ENCODE results near the gene HORMAD1. TPM values are rescaled to one million over a fixed set of nuclear protein-coding genes. Genes with fewer than 3 reads are reported as not detected.

Gene HORMAD1, protein sequence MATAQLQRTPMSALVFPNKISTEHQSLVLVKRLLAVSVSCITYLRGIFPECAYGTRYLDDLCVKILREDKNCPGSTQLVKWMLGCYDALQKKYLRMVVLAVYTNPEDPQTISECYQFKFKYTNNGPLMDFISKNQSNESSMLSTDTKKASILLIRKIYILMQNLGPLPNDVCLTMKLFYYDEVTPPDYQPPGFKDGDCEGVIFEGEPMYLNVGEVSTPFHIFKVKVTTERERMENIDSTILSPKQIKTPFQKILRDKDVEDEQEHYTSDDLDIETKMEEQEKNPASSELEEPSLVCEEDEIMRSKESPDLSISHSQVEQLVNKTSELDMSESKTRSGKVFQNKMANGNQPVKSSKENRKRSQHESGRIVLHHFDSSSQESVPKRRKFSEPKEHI
- total RNA-seq (2014; rRNA removed; shearing (Covaris generic)) (not detected in 2 replicates), polyA plus RNA-seq (2016; fragmentation: Nextera tagmentation; extraction: Ambion mirVana) (not detected in 2 replicates)
- long read RNA-seq, result 0 reads

DNA sequence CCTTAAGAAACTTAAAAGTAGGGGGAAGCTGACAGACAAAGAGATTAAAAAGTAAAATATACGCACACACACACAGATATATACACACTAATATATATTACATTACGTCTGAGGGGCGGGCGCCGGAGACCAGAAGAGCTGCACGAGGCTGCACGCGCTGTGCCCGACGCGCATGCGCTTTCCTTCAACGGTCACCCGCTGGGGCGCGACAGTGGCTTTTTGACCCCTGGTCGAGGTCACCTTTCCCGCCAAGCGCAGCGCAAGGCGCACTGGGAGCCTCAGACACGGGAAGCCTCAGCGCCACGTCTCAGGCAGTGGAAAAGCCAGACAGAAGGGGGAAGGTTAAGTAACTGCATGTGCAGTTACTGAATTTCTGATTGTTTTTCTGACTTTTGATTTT, at the start of gene HORMAD1:
HORMAD1 (minus strand) TSS at position 193 of the 400 bp plus-strand sequence. CDS start 1,390 bp downstream, outside the sequence.
- H3K4me3 ChIP-seq, result no peak within 1 kb of the TSS
- H2AFZ ChIP-seq, result peak within 1 kb of the TSS; percentile 74
- Mint-ChIP-seq H3K27ac (no peak within 1 kb of the TSS), H3K36me3 (ENCODE audit: low read depth) (no peaks in the 10 kb centered on the region), H3K27me3 (ENCODE audit: insufficient read depth, low read depth, poor library complexity) (no peaks in the 10 kb centered on the region), H3K4me1 (no peaks in the 10 kb centered on the region), H3K4me3 (no peak within 1 kb of the TSS), H3K9me3 (no peaks in the 10 kb centered on the region)
- no peaks in the 10 kb centered on the region for H3K79me2 ChIP-seq (replicated peaks; ENCODE audit: insufficient read depth)
- H3K27me3 ChIP-seq (ENCODE audit: insufficient read depth), result no peaks in the 10 kb centered on the region
- no peaks in the 10 kb centered on the region for H3K9me2 ChIP-seq (ENCODE audit: insufficient read depth)
- H3K4me2 ChIP-seq, result no peak within 1 kb of the TSS
- DNase-seq (ENCODE audit: low spot score), result no peak
- H3K27ac ChIP-seq (ENCODE audit: low read depth), result no peak within 1 kb of the TSS
- TF ChIP-seq STAT1 (IDR thresholded peaks at IDR 0.05; ENCODE audit: unreplicated experiment), result no peak
- TF ChIP-seq, protein P1, sequence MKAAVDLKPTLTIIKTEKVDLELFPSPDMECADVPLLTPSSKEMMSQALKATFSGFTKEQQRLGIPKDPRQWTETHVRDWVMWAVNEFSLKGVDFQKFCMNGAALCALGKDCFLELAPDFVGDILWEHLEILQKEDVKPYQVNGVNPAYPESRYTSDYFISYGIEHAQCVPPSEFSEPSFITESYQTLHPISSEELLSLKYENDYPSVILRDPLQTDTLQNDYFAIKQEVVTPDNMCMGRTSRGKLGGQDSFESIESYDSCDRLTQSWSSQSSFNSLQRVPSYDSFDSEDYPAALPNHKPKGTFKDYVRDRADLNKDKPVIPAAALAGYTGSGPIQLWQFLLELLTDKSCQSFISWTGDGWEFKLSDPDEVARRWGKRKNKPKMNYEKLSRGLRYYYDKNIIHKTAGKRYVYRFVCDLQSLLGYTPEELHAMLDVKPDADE (IDR thresholded peaks at IDR 0.05), result no peak
- no peak for TF ChIP-seq NANOG (IDR thresholded peaks at IDR 0.05; ENCODE audit: borderline replicate concordance)
- no peak for TF ChIP-seq CREB1 (CRISPR knock-in tag; IDR thresholded peaks at IDR 0.05; ENCODE audit: low read depth)
- TF ChIP-seq, protein P2, sequence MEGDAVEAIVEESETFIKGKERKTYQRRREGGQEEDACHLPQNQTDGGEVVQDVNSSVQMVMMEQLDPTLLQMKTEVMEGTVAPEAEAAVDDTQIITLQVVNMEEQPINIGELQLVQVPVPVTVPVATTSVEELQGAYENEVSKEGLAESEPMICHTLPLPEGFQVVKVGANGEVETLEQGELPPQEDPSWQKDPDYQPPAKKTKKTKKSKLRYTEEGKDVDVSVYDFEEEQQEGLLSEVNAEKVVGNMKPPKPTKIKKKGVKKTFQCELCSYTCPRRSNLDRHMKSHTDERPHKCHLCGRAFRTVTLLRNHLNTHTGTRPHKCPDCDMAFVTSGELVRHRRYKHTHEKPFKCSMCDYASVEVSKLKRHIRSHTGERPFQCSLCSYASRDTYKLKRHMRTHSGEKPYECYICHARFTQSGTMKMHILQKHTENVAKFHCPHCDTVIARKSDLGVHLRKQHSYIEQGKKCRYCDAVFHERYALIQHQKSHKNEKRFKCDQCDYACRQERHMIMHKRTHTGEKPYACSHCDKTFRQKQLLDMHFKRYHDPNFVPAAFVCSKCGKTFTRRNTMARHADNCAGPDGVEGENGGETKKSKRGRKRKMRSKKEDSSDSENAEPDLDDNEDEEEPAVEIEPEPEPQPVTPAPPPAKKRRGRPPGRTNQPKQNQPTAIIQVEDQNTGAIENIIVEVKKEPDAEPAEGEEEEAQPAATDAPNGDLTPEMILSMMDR (conservative IDR thresholded peaks at IDR 0.05; ENCODE audit: low read depth in 2 of 2), result no peak
- TF ChIP-seq EZH2 (IDR thresholded peaks at IDR 0.05; ENCODE audit: low read depth, unreplicated experiment), result no peak
- TF ChIP-seq, protein P3, sequence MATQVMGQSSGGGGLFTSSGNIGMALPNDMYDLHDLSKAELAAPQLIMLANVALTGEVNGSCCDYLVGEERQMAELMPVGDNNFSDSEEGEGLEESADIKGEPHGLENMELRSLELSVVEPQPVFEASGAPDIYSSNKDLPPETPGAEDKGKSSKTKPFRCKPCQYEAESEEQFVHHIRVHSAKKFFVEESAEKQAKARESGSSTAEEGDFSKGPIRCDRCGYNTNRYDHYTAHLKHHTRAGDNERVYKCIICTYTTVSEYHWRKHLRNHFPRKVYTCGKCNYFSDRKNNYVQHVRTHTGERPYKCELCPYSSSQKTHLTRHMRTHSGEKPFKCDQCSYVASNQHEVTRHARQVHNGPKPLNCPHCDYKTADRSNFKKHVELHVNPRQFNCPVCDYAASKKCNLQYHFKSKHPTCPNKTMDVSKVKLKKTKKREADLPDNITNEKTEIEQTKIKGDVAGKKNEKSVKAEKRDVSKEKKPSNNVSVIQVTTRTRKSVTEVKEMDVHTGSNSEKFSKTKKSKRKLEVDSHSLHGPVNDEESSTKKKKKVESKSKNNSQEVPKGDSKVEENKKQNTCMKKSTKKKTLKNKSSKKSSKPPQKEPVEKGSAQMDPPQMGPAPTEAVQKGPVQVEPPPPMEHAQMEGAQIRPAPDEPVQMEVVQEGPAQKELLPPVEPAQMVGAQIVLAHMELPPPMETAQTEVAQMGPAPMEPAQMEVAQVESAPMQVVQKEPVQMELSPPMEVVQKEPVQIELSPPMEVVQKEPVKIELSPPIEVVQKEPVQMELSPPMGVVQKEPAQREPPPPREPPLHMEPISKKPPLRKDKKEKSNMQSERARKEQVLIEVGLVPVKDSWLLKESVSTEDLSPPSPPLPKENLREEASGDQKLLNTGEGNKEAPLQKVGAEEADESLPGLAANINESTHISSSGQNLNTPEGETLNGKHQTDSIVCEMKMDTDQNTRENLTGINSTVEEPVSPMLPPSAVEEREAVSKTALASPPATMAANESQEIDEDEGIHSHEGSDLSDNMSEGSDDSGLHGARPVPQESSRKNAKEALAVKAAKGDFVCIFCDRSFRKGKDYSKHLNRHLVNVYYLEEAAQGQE (IDR thresholded peaks at IDR 0.05; ENCODE audit: unreplicated experiment), result no peak
- TF ChIP-seq, protein P4, sequence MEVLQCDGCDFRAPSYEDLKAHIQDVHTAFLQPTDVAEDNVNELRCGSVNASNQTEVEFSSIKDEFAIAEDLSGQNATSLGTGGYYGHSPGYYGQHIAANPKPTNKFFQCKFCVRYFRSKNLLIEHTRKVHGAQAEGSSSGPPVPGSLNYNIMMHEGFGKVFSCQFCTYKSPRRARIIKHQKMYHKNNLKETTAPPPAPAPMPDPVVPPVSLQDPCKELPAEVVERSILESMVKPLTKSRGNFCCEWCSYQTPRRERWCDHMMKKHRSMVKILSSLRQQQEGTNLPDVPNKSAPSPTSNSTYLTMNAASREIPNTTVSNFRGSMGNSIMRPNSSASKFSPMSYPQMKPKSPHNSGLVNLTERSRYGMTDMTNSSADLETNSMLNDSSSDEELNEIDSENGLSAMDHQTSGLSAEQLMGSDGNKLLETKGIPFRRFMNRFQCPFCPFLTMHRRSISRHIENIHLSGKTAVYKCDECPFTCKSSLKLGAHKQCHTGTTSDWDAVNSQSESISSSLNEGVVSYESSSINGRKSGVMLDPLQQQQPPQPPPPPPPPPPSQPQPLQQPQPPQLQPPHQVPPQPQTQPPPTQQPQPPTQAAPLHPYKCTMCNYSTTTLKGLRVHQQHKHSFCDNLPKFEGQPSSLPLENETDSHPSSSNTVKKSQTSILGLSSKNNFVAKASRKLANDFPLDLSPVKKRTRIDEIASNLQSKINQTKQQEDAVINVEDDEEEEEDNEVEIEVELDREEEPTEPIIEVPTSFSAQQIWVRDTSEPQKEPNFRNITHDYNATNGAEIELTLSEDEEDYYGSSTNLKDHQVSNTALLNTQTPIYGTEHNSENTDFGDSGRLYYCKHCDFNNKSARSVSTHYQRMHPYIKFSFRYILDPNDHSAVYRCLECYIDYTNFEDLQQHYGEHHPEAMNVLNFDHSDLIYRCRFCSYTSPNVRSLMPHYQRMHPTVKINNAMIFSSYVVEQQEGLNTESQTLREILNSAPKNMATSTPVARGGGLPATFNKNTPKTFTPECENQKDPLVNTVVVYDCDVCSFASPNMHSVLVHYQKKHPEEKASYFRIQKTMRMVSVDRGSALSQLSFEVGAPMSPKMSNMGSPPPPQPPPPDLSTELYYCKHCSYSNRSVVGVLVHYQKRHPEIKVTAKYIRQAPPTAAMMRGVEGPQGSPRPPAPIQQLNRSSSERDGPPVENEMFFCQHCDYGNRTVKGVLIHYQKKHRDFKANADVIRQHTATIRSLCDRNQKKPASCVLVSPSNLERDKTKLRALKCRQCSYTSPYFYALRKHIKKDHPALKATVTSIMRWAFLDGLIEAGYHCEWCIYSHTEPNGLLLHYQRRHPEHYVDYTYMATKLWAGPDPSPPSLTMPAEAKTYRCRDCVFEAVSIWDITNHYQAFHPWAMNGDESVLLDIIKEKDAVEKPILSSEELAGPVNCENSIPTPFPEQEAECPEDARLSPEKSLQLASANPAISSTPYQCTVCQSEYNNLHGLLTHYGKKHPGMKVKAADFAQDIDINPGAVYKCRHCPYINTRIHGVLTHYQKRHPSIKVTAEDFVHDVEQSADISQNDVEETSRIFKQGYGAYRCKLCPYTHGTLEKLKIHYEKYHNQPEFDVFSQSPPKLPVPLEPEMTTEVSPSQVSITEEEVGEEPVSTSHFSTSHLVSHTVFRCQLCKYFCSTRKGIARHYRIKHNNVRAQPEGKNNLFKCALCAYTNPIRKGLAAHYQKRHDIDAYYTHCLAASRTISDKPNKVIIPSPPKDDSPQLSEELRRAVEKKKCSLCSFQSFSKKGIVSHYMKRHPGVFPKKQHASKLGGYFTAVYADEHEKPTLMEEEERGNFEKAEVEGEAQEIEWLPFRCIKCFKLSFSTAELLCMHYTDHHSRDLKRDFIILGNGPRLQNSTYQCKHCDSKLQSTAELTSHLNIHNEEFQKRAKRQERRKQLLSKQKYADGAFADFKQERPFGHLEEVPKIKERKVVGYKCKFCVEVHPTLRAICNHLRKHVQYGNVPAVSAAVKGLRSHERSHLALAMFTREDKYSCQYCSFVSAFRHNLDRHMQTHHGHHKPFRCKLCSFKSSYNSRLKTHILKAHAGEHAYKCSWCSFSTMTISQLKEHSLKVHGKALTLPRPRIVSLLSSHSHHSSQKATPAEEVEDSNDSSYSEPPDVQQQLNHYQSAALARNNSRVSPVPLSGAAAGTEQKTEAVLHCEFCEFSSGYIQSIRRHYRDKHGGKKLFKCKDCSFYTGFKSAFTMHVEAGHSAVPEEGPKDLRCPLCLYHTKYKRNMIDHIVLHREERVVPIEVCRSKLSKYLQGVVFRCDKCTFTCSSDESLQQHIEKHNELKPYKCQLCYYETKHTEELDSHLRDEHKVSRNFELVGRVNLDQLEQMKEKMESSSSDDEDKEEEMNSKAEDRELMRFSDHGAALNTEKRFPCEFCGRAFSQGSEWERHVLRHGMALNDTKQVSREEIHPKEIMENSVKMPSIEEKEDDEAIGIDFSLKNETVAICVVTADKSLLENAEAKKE (CRISPR knock-in tag; IDR thresholded peaks at IDR 0.05), result no peak
- TF ChIP-seq EZH2phosphoT487 (IDR thresholded peaks at IDR 0.05; ENCODE audit: unreplicated experiment), result no peak
- TF ChIP-seq ZNF114 (CRISPR knock-in tag; IDR thresholded peaks at IDR 0.05), result no peak
- TF ChIP-seq ZNF331 (CRISPR knock-in tag; IDR thresholded peaks at IDR 0.05; ENCODE audit: low read depth), result no peak
- no peak for TF ChIP-seq JUNB (IDR thresholded peaks at IDR 0.05; ENCODE audit: unreplicated experiment)
- no peaks in the 10 kb centered on the region for H3F3A ChIP-seq (replicated peaks; ENCODE audit: low read depth)
- no peak for ATAC-seq
- H3K36me3 ChIP-seq (ENCODE audit: insufficient read depth), result no peaks in the 10 kb centered on the region
- H3K4me1 ChIP-seq (ENCODE audit: insufficient read depth), result no peaks in the 10 kb centered on the region
- no peaks in the 10 kb centered on the region for H4K20me1 ChIP-seq (replicated peaks; ENCODE audit: insufficient read depth)

Data from GM23338 (cell line).